IPS-NIHi7 (cell line): ENCODE measurements around the gene PBXIP1.

Experiments used
- DNase-seq: peaks from one replicate; pipeline ENCODE4 v3.0.0; 2012; ENCODE audit warnings: mixed read lengths; ENCODE audit errors: extremely low spot score

The PBXIP1 gene

GRCh38 chr1:154973344-154974101 is 17.6 kb upstream of the PBXIP1 start:
- DNase-seq: peak; percentile 65

GRCh38 chr1:154972517-154973343 is 16.8 kb upstream of the PBXIP1 start:
- peak; percentile 69 for DNase-seq

GRCh38 chr1:154972213-154972516 is 16.3 kb upstream of the PBXIP1 start:
- DNase-seq: no peak

GRCh38 chr1:154971341-154971998 is 15.6 kb upstream of the PBXIP1 start:
- no peak for DNase-seq

GRCh38 chr1:154970631-154971340 is 14.9 kb upstream of the PBXIP1 start, which contains the start of gene SHC1:
Gene SHC1 (minus strand): TSS chr1:154970747. CDS start chr1:154970526, 221 bp downstream.
- DNase-seq: peak; percentile 91

GRCh38 chr1:154969860-154970452 is 14.1 kb upstream of the PBXIP1 start:
- no peak for DNase-seq

- DNase-seq: no peak
Observed at GRCh38 chr1:154969246-154969645, 13.3 kb upstream of the PBXIP1 start.

- DNase-seq: no peak
Observed at GRCh38 chr1:154968731-154969130, 12.8 kb upstream of the PBXIP1 start.

GRCh38 chr1:154967331-154967950 is 11.5 kb upstream of the PBXIP1 start:
- DNase-seq: no peak

GRCh38 chr1:154966111-154966510 is 10.2 kb upstream of the PBXIP1 start:
- DNase-seq: no peak

- DNase-seq: no peak
Observed at GRCh38 chr1:154964359-154964758, 8.5 kb upstream of the PBXIP1 start.

- DNase-seq: no peak
Observed at GRCh38 chr1:154963643-154964042, 7.7 kb upstream of the PBXIP1 start.

GRCh38 chr1:154962795-154963330 is 7.0 kb upstream of the PBXIP1 start:
- DNase-seq: no peak

GRCh38 chr1:154962156-154962749 is 6.4 kb upstream of the PBXIP1 start:
- no peak for DNase-seq

GRCh38 chr1:154961207-154962155 is 5.6 kb upstream of the PBXIP1 start, which contains the start of gene PYGO2:
Gene PYGO2 (minus strand): TSS chr1:154961782. CDS start chr1:154961576, 206 bp downstream.
- DNase-seq: peak; percentile 80

GRCh38 chr1:154960446-154961136 is 4.7 kb upstream of the PBXIP1 start:
- no peak for DNase-seq

GRCh38 chr1:154959426-154959780 is 3.5 kb upstream of the PBXIP1 start:
- no peak for DNase-seq

GRCh38 chr1:154958681-154959425 is 3.0 kb upstream of the PBXIP1 start:
- no peak for DNase-seq
